ENCODE measurements around the gene CDH4.

GRCh38 chr20:61537239-61538182 lies 285.4 kb downstream of the CDH4 start:
- no peak for TF ChIP-seq ZNF160 (CRISPR knock-in tag; IDR thresholded peaks at IDR 0.05)
- no peak for TF ChIP-seq ZNF580 (CRISPR knock-in tag; IDR thresholded peaks at IDR 0.05; ENCODE audit: borderline replicate concordance, low read depth)
- TF ChIP-seq RBAK (CRISPR knock-in tag; IDR thresholded peaks at IDR 0.05) = no peak
- no peak for TF ChIP-seq ZMAT3 (CRISPR knock-in tag; conservative IDR thresholded peaks at IDR 0.05)
- no peak for TF ChIP-seq FOXP1 (IDR thresholded peaks at IDR 0.05)
- no peak for TF ChIP-seq FOXP1 (CRISPR knock-in tag; IDR thresholded peaks at IDR 0.05)
- no peak for TF ChIP-seq ZFP41 (CRISPR knock-in tag; IDR thresholded peaks at IDR 0.05; ENCODE audit: borderline replicate concordance)
- TF ChIP-seq SUZ12 (IDR thresholded peaks at IDR 0.05; ENCODE audit: low read depth, low read length) = no peak
- TF ChIP-seq DZIP1 (CRISPR knock-in tag; IDR thresholded peaks at IDR 0.05) = no peak
- TF ChIP-seq FOSL1 (CRISPR knock-in tag; IDR thresholded peaks at IDR 0.05; ENCODE audit: borderline replicate concordance) = no peak
- no peak for TF ChIP-seq ATF5 (CRISPR knock-in tag; IDR thresholded peaks at IDR 0.05; ENCODE audit: low read depth)

Measured in HepG2 (cell line).